HG03108 (cell line): ENCODE data around the gene VGLL3.
"Not testable (repeated sequence)": the region's sequence is repeated elsewhere in the genome, so short reads cannot be mapped to it uniquely, and the experiment has no call there.

ENCODE experiments used
- ATAC-seq: cut with Tn5 transposase; IDR thresholded peaks from one replicate; pipeline ENCODE4 v1.9.1; 2021; ENCODE audit warnings: moderate library complexity; ENCODE audit not compliant: unreplicated experiment

The VGLL3 gene

DNA sequence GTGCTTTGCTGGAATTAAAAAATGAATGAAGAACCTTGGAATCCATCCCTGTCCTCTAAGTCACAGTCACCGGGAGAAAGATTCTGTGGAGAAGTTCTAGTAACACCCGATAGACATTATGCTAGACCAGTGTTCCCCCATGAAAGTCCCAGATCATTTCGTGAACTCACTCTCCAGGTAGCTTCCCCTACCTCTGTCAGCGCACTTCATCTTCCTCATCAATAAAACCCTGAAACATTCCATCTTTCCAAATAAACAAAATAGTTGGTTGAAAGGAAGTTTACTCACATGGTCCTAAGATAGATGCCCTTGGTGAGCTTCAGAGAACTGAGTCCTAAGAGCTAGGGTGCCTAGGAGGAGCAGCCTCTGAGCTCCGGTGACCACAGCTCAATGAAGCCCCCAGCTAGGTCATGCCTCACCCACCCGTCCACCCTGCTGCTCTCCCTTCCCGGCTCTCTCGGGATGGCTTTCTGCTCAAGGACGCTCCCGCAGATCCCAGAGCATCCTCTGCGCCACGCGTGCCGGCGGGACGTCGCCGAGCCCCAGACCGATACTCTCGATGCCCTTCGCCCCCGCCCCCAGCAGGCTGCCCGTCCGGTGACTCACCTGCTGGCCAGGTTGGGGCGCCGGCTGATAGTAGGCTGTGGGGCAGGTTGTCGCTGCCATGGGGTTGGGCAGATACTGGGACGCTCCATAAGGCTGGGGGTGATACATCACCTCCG, 776 bp downstream of the VGLL3 start:
- ATAC-seq = no peak

DNA sequence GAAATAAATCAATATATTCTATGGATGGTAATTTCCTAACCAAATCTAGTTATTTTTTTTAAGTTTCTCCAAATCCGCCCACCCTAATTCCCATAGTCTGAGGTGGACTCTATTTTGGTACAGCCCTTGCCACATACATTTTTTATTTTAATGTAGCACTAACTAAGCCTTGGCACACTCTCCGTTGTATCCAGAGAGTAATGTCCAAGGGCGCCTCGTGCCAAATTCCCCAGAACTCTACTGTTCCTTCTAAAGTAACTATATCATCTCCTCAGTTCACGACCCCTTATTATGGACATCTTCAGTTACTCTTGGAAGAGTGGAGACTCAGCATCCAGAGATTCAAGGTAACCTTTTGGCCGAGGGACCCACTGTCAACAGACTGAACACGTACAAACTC, 1.3 kb downstream of the VGLL3 start:
- ATAC-seq = no peak

DNA sequence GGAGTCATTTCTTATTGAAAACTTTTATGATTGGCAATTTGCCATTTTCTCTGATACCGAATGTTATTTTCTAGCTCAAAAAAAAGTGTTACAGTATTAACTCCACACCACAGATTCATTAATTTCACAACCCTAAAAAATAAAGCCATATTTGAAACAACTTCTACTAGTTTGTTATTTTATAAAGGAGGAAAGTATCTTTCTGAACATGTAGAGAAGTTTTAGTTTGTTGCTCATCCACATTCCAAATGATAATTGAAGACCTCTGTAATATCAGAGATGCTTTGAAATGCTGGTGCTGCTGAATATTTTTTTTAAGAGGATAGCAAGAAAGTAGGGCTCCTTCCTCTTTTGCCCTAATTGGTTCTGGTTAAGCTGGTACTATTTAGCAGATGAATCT, 1.9 kb downstream of the VGLL3 start:
- no peak for ATAC-seq

DNA sequence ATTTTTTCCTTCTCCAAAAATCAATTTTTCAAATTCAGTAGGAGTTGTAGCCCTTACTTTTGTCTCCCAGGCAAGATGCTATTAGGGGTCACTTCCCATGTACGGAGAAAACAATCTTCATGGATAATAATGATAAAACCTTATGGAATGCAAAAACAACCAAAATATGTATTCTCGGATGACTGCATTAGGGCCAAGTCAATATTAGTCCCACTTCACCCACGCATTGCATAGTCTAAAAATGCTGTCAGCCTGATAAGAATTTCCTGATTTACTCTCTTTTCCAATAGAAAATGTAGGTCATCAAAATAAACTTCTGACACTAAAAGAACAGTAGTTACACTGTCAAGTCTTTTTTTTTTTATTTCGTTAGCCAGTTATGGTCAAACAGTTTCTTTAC, 2.7 kb downstream of the VGLL3 start:
- no peak for ATAC-seq

DNA sequence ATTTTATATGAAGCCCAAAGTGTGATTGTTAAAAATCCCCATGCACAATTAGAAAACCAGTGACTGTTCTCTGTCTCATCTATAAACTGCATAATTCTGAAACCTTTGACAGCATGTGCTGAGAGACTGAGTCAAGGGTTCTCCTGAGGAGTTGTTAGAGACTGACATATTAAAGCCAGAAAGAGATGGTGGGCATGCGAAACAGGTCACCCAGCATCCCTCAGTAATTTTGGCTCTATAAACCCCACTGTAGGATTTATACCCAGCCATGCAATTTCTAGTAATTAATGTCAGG, 3.6 kb downstream of the VGLL3 start:
- ATAC-seq = no peak

DNA sequence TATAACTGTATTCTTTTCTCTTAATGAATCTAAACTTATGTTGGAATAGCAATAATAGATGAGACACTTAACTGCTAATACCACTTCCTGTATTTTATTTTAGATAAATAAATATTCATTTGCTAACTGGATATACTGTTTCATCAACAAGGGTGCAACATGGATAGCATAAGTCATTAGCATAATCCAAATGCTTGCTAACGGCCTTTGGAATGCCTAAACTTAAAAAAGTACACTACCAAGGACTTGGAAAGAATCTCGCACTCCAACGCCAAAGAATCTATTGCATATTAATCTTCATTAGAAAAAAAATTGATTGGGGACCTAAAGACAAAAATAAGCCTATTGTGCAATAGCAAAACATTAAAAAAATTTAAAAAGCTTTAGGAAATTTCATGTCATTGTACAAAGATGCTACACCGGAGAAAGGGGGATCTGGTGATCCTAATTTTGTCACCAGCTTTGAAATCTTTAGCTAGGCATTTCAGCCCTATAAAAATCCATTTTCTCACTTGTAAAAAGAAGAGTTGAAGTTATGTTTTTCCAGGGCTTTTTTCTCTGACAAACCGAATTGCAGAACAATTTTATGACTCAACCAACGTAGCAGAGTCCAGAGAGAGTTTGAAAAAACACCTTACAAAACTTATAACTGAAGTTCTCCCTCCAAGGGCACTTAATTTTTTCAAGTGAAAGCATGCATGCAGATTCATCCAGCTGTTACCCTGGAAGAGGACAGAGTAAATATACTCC, 4.1 kb downstream of the VGLL3 start:
- ATAC-seq = no peak

DNA sequence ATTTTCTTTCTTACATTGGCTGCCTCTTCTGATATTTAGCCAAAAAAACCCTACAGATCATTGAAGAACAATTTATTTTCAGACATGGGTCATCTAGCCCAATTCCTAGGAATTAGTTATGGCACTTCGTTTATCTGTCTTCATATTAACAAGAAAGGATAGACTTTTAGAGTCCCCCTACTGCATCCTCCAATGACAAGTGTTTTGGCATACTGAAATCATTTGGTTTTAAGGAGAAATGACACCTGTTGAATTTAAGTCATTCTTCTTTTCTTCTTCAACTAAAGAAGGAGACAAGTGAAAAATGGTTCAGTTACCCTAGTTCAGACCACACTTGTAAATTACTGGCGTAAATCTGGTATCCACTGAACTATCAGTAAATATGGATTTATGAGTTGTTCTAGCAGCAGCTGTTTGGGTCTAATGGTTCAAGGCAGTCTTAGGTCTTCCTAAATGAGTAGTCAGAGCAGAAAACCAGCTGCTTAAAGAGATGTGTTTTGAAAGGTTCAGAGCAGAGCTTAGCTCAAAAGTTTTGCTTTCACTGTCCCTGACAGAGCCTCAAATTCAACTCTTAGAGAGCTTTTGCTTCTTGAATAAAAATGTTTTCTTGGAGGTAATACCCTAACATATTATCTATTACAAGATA, 5.6 kb downstream of the VGLL3 start:
- no peak for ATAC-seq

DNA sequence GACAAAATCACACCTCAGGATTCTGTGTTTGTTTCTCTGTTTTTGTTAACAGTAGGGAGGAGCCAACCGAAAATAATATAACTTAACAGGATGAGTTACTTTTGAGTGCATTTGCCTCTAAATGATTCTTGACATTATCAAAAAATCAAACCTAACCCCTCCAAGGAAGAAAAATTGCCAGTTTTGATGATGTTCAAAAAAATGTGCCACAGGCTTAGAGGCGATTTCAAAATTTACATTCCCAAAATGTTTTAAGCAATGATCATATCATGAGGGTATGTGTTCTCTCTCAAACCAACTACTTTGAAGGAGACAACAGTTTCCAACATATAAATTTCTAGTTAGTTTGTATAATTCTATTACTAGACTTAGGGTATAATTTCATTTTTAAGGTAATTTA, 6.7 kb downstream of the VGLL3 start:
- ATAC-seq = no peak

DNA sequence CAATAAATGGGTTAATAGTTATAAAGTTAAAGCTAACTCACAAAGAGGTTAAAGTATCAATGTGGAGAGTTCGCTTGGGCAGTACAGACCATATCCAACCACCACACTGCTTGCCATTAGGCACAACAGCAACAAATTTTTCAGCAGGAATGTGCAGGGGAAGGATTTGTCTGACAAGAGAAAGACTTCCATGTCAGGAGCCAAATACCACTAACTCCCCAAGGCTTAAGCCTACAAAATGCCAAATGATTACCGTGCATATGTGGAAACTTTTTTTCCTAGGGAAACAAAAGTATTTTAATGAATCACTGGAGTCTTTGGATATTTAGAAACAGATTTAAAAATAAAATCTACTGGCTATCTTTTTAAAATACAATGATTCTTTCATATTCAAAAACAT, 8.1 kb downstream of the VGLL3 start:
- ATAC-seq = no peak

DNA sequence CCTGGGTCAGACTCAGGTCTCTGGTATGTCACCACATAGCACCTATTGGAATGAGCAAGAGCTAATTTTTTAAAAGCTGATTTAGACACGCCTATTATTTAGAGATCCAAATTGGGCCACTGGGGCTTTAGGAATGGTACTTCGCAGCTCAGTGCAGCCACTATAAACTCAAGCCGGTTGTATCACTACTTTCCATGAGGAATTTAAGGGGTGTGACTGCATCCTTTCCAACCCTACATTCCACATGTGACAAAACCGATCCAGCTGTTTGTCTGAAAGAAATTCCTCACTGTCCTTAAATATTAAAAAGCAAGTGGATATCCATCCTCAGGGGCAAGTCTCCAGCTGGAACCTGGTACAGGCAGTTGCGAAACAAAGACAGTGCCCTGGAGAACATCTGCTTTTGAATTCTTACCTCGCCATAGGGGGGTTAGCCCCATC, 12.8 kb downstream of the VGLL3 start:
- no peak for ATAC-seq

DNA sequence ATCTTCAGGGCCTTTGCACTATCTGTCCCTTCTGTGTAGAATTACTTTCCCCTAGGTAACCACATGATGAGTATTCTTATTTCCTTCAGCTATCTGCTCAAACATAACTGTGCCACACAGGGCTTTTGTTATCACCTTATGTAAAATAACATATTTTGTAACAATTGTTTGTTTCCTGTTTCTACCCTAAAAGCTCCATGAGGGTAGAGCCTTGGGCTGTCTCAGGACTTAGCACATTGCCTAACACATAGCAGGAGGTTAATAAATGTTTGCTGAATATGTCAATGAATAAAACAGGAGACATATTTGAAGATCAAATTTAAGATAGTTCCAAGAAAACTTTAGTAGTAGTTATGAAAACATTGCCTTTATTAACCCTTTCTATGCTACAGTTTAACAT, 14.7 kb downstream of the VGLL3 start:
- no peak for ATAC-seq

DNA sequence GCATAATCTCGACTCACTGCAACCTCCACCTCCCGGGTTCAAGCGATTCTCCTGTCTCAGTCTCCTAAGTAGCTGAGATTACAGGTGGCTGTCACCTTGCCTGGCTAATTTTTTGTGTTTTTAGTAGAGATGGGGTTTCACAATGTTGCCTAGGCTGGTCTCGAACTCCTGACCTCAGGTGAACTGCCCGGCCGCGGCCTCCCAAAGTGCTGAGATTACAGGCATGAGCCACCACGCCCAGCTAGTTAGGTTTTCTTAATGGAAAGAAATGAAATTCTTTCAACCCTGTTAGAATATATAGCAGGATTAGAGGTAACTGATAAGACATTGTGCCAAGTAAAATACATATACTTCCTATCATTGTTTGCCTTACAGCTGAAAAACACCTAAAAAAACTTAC, 16.8 kb downstream of the VGLL3 start:
- ATAC-seq = not testable (repeated sequence)

DNA sequence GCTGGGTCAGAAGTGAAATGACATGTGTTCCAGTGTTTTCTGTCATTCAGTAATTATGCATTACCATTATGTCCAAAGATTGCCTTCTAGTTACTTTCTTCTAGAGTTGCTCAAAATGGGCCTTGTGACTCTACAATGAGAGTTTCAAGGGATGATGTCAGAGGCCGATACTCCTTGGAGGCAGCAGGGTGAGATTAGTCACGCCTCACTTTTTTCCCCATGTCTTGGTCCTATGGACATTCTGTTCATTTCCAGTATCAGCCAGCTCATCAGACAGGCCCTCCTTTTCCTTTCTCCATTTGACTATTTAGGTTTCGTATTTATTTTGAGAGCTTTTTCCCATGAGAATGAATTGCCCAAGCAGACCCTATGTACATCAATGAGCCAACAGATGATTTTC, 17.5 kb downstream of the VGLL3 start:
- no peak for ATAC-seq

DNA sequence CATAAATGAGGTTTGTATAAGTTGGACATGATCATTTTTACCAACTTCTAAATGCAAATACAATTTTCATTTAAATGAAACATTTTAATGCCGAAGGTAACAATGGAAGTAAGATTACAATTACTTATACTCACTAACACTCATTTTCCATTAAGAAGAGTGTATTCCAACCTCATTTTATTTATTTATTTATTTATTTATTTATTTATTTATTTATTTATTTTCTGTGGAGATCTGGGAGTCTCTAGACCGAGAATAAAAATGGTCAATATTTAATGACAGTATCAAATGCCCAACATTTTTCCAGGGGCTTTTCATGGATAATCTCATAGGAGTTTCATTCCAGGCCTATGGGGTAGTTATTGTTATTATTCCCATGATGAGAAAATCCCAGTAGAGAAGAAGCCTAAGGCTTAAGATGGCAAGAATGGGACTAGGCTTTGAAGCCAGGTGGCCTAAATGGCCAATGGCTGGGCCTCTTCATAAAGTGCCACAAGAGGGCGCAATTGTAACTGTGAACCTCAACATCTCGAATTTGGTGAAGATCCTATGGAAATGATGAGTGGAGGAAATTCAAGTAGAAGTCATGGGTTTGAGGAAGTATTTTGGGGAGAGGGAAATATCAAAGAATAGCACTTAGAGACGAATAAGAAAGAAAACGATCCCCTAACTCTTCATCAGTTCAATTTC, 21.3 kb downstream of the VGLL3 start:
- peak; percentile 49 for ATAC-seq

DNA sequence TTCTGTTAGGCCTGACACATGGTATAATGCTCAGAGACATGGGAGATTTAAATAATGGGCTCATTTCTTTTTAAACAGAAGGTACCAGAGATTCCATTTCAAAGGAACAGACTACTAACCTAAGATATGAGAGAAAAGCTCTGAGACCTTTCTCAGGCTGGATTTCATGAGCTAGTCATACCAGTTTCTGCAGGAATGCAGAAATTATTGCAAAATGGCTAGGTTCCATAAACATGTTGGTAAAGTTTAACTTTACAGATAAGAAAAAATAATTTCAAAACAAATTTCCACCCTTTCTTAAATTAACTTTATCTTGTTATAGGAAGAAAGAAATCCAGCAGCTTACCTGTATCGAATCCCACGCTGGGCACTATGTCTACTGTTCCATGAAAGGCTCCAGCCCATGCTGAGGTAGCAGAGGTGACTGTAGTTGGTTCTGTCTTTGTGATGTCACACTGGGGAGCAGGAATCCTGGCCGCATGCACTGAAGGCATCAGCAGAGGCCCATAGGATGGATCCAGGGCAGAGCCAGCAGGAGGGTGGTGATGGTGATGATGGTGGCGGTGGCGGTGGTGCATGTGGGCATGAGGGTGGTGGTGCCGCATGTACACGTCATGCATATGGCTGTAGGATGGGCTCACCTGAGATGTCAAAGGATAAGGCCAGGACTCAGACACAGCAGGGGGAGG, 22.6 kb downstream of the VGLL3 start:
- no peak for ATAC-seq

DNA sequence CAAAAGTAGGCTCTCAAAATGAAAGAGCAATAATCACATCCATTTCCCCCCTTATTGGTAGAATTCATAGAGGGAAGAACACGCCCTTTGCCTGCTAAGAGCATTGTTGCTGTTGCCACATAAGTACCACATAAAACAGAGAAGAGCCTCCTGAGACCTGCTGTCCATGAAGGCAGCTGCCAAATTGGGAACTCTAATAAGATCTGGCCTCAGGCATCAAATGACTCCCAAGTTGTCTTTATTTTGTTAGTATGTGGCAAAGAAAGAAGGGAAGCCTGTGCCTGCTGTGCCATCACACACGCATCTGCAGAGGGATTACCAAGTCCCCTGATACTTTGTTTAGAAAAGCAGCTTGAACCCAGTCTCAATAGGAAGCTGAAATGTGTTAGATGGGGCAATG, 23.9 kb downstream of the VGLL3 start:
- ATAC-seq = no peak

DNA sequence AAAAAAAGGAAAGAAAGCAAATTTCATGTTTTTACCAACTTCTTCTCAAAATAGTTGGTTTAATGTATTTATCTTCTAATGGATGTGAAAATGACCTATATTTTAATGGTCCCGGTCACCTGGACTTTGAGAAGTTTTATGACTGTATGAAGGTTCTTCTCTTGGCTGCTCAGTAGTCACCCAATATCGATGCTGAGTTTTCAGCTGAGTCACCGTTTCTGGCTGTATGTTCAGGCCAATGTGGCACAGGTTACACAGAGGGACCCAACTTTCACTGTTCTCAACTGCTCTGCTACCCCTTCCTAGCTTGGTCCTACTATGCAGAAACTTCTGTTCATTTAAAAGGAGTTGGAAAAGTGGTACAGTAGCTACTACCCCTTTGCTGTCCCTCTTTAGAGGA, 25.8 kb downstream of the VGLL3 start:
- ATAC-seq = no peak

DNA sequence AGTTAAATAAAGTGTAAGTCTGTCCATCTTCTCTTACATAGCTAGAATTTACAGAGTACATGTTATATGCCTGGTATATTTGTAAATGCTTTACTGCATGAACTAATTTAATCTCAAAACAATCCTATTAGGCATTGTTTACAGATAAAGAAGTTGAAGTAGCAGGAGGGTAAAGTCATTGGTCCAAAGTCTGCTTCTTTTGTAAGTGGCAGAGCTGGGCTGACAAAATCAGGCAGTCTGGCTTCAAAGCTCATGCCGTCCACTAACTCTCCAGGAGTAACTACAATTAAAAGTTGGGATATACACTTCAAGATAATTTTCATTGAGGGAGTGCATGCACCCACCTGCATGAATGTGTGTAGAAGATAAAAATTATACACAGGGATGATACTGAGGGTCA, 27.3 kb downstream of the VGLL3 start:
- no peak for ATAC-seq

DNA sequence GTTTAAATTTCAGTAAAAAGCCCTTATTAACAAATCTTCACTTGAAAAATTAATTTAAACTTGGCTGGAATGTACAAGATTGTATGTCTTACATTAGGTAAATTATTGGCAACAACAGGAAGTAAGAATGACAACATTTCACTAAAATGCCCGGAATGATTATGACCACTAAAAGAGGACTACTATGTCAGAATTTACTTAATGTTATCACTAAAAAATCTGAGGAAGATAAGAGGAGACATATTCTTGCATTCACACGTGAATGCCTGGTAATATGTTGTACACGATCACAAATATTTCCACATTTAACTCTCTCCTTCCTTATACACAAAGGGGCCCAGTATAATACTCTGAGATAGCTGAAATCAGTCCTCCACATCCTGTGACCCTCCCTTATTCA, 29.7 kb downstream of the VGLL3 start:
- ATAC-seq = no peak

DNA sequence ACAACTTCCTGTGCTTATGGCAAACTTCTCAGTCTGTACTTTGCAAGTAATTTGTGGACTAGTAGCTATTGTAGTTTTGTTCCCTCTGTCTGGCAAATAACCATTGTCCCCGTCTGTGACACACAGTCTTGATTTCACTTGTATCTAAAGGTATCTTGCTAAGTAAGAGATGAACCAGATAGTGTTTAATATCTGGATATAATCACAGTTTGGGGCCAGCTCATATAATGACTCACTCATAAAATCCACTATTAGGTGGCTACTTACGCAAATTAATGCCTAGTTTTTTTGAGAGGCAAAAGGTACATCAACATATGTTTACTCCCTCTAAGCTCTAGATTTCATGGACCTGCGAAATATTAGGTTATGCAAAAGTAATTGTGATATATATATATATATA, 30.4 kb downstream of the VGLL3 start:
- no peak for ATAC-seq

DNA sequence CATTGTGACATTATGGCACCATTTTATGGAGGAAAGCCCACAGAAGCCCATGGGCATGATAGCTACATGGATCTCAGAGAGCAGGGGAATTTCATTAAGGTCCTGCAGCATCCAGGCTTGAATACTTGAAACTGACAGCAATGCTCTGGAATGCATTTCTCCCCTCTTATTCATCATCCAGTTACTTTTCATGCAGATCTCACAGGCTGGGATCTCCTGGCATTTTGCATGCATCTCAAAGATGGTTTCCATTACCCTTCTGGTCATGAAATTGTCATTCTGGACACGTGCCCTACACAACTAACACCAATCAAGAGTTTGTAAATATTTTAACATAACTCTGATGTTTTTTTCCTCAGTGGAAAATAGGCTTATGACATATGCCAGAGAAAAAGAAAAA, 32.4 kb downstream of the VGLL3 start:
- ATAC-seq = no peak
